Epithelial cell of esophagus (primary cell): ENCODE data around the gene PCGF6.
"Not testable (repeated sequence)": the region's sequence is repeated elsewhere in the genome, so short reads cannot be mapped to it uniquely, and the experiment has no call there.

Experiments
- DNase-seq: peaks from one replicate; pipeline ENCODE4 v3.0.0; 2010; ENCODE audit warnings: low read depth
- H3K4me3 ChIP-seq: 2 replicates; pipeline ENCODE4 v1.5.1; 2011; ENCODE audit warnings: mild to moderate bottlenecking, low read length, control low read depth
- TF ChIP-seq, protein P1 (sequence below): IDR thresholded peaks from 2 replicates; pipeline ENCODE4 v1.5.1; 2011; ENCODE audit warnings: low read depth, mild to moderate bottlenecking, low read length, control low read depth, inconsistent platforms; ENCODE audit not compliant: insufficient read depth; ENCODE audit errors: missing control alignments

The PCGF6 gene

GRCh38 chr10:103382769-103383168 is 31.8 kb upstream of the PCGF6 start:
- TF ChIP-seq, protein P1, sequence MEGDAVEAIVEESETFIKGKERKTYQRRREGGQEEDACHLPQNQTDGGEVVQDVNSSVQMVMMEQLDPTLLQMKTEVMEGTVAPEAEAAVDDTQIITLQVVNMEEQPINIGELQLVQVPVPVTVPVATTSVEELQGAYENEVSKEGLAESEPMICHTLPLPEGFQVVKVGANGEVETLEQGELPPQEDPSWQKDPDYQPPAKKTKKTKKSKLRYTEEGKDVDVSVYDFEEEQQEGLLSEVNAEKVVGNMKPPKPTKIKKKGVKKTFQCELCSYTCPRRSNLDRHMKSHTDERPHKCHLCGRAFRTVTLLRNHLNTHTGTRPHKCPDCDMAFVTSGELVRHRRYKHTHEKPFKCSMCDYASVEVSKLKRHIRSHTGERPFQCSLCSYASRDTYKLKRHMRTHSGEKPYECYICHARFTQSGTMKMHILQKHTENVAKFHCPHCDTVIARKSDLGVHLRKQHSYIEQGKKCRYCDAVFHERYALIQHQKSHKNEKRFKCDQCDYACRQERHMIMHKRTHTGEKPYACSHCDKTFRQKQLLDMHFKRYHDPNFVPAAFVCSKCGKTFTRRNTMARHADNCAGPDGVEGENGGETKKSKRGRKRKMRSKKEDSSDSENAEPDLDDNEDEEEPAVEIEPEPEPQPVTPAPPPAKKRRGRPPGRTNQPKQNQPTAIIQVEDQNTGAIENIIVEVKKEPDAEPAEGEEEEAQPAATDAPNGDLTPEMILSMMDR: no peak
- no peak for DNase-seq
- no peak overlapping the region for H3K4me3 ChIP-seq

DNA sequence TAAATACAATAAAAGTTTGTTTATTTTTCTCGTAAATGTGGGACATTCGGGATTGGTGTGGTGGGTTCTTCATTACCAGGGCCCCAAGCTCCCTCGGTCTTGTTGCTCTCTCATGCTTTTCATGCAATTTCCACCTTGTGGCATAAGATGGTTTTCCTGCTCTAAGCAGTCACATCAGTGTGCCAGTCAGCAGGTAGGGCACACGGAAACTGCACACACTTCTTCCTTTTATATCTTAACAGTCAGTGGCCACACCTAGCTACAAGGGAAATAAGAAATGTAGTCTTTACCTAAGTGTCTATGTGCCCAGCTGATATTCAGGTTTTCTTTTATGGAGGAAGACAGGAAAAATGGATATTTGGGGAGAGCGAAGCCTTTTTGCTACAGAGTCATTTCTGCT is 23.3 kb upstream of the PCGF6 start:
- H3K4me3 ChIP-seq: no peak overlapping the region
- TF ChIP-seq, protein P1: no peak
- no peak for DNase-seq

GRCh38 chr10:103373544-103373943 is 22.6 kb upstream of the PCGF6 start:
- no peak overlapping the region for H3K4me3 ChIP-seq
- DNase-seq: no peak
- TF ChIP-seq, protein P1: no peak

- peak; percentile 97 for DNase-seq
- TF ChIP-seq, protein P1: no peak
- H3K4me3 ChIP-seq: peak within 1 kb of the TSS; percentile 59
Measured at GRCh38 chr10:103367782-103368518, 17.0 kb upstream of the PCGF6 start, which contains the start of gene TAF5. TSS of gene TAF5 (plus strand) at chr10:103367976. CDS start at chr10:103367990, 14 bp downstream.

DNA sequence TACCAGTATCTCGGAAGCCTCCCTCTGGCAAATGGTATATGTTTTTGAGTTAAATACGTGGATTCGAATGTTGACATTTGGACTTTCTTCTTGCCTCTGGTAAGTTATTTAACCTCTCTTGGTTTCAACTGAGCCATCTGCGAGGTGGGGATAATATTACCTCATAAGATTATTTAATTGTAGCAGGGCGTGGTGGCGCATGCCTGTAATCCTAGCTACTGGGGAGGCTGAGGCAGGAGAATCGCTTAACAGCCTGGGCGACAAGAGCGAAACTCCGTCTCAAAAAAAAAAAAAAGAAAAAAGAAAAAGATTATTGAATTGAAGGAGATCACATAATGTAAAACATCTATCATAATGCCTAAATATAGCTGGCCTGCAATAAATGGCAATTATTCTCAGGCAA is 16.4 kb upstream of the PCGF6 start:
- peak overlapping the region; percentile 59 for H3K4me3 ChIP-seq
- TF ChIP-seq, protein P1: no peak
- DNase-seq: no peak

DNA sequence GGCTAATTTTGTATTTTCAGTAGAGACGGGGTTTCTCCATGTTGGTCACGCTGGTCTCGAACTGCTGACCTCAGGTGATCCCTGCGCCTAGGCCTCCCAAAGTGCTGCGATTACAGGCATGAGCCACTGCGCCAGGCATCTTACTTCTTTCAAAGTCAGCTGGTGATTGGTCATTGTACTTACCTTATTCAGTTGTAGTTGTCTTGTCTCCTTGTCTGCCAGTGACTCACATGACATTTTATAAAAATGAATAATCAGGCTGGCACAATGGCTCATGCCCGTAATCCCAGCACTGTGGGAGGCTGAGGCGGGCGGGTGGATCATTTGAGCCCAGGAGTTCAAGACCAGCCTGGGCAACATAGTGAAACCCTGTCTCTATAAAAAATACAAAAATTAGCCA is 9.9 kb upstream of the PCGF6 start:
- H3K4me3 ChIP-seq: not testable (repeated sequence)
- DNase-seq: peak; percentile 88

GRCh38 chr10:103359493-103359892 is 8.6 kb upstream of the PCGF6 start:
- DNase-seq: not testable (repeated sequence)

DNA sequence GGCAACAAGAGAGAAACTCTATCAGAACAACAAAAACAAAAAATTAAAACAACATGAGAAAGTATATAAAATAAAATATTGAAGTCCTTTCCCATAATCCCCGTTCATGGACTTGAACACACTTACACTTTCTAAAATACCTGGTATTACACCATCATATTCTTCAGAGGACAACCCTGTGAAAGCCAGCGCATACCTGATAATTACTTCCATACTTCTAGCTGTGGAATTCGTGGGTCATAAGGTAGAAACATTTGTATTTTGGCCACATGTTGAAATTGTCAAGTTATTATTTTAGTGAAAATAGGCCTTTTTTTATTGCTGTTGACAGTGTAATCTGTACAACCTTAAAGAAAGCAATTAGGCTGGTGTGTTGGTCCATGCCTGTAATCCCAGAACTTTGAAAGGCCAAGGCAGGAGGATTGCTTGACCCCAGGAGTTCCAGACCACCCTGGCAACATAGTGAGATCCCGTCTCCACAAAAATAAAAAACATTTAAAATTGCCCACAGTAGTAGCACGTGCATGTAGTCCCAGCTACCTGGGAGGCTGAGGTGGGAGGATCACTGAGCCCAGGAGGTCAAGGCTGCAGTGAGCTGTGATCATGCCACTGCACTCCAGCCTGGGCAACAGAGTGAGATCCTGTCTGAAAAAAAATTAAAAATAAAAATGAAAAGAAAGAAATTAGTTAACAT is 5.1 kb upstream of the PCGF6 start:
- no peak overlapping the region for H3K4me3 ChIP-seq
- TF ChIP-seq, protein P1: no peak
- DNase-seq: no peak

More at GRCh38 chr10:103359493-103359892, 8.6 kb upstream of the PCGF6 start:
- not testable (repeated sequence) for H3K4me3 ChIP-seq

DNA sequence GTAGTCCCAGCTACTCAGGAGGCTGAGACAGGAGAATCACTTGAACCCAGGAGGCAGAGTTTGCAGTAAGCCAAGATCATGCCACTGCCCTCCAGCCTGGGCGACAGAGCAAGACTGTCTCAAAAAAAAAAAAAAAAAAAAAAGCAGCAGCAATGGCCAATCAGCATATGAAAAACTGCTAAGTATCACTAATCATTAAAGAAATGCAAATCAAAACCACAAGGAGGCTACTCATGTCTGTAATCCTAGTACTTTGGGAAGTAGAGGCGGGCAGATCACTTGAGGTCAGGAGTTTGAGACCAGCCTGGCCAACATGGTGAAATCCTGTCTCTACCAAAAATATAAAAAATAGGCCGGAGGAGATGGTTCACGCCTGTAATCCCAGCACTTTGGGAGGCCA is 3.6 kb upstream of the PCGF6 start:
- DNase-seq, H3K4me3 ChIP-seq: not testable (repeated sequence)
